ENCODE data around the gene GLT1D1. TPM values are rescaled to one million over a fixed set of nuclear protein-coding genes. Genes with fewer than 3 reads are reported as not detected.
"Not testable (repeated sequence)": the region's sequence is repeated elsewhere in the genome, so short reads cannot be mapped to it uniquely, and the experiment has no call there.

The GLT1D1 gene
- total and polyA plus RNA-seq, 2 donors (not counting 3 experiments of a cell fraction or from before 2014, with no cell fraction given): not detected

- no peaks in the 10 kb centered on the region for H3K4me1 ChIP-seq (ENCODE audit: control insufficient read depth, extremely low read depth, insufficient read depth, low read length)
- H3K4me2 ChIP-seq (ENCODE audit: insufficient read depth, low read length): no peak overlapping the region
- H3K4me3 ChIP-seq (replicated peaks in 1 of 3; ENCODE audit: insufficient read depth in 1 of 3, low read depth in 1 of 3, low read length in 3 of 3): no peak overlapping the region
- dilution Hi-C loops (cut with MboI; ENCODE audit: extremely low pct_ligation_motif_present, low sequenced_read_pairs): no loop called here
- H3K27me3 ChIP-seq (ENCODE audit: control insufficient read depth in 2 of 2, insufficient read depth in 2 of 2, low read length in 2 of 2): no peaks in the 10 kb centered on the region
- FAIRE-seq: no peak
- ChIA-PET CTCF (no interaction called here), POLR2A (no interaction called here)
- H2AFZ ChIP-seq (ENCODE audit: low read depth, low read length): no peak overlapping the region
- no peaks in the 10 kb centered on the region for H3K9me1 ChIP-seq (replicated peaks; ENCODE audit: control insufficient read depth, extremely low read depth, insufficient read depth, low read length)
- H3K79me2 ChIP-seq (ENCODE audit: control insufficient read depth, insufficient read depth, low read length): no peaks in the 10 kb centered on the region
- intact Hi-C loops (cut with micrococcal nuclease): no loop called here
- H3K27ac ChIP-seq (ENCODE audit: insufficient read depth, low read depth, low read length): no peak overlapping the region
- no peak overlapping the region for H3K9ac ChIP-seq (replicated peaks; ENCODE audit: extremely low read depth, insufficient read depth, low read length)
- no peaks in the 10 kb centered on the region for H3K36me3 ChIP-seq (ENCODE audit: control insufficient read depth in 2 of 2, extremely low read depth in 1 of 2, insufficient read depth in 2 of 2, low read length in 2 of 2)
- no peaks in the 10 kb centered on the region for H3K9me3 ChIP-seq (replicated peaks; ENCODE audit: control insufficient read depth, insufficient read depth, low read length)
- DNase-seq (ENCODE audit: low read depth, low spot score): no peak
- no TSS peak for BruUV-seq (replicated peaks)
- H4K20me1 ChIP-seq (replicated peaks; ENCODE audit: control insufficient read depth, extremely low read depth, insufficient read depth, low read length): no peaks in the 10 kb centered on the region
- TF ChIP-seq MAX (IDR thresholded peaks at IDR 0.05; ENCODE audit: insufficient read depth, insufficient read length) (no peak), JUN (IDR thresholded peaks at IDR 0.05; ENCODE audit: borderline replicate concordance, insufficient read depth, insufficient read length, low read depth) (no peak), FOS (IDR thresholded peaks at IDR 0.05; ENCODE audit: borderline replicate concordance, insufficient read depth, low read length) (no peak), CTCF (IDR thresholded peaks at IDR 0.05; ENCODE audit: extremely low read depth in 1 of 2, insufficient read depth in 1 of 2, low read depth in 1 of 2, low read length in 2 of 2) (no peak), MYC (IDR thresholded peaks at IDR 0.05; ENCODE audit: low read depth, low read length) (no peak), POLR2AphosphoS5 (IDR thresholded peaks at IDR 0.05; ENCODE audit: insufficient read depth, low read depth, low read length) (no peak), POLR2A (IDR thresholded peaks at IDR 0.05; ENCODE audit: low read depth, low read length) (no peak), EZH2 (IDR thresholded peaks at IDR 0.05; ENCODE audit: borderline replicate concordance, low read depth, low read length, severe bottlenecking) (no peak)
Observed at GRCh38 chr12:128844031-128844635, 9.1 kb upstream of the GLT1D1 start.

GRCh38 chr12:128846671-128847070, 6.6 kb upstream of the GLT1D1 start:
- H4K20me1 ChIP-seq (replicated peaks; ENCODE audit: control insufficient read depth, extremely low read depth, insufficient read depth, low read length); H3K9me3 ChIP-seq (replicated peaks; ENCODE audit: control insufficient read depth, insufficient read depth, low read length); FAIRE-seq; POLR2A ChIA-PET; H3K27ac ChIP-seq (ENCODE audit: insufficient read depth, low read depth, low read length); H2AFZ ChIP-seq (ENCODE audit: low read depth, low read length); intact Hi-C loops (cut with micrococcal nuclease); H3K27me3 ChIP-seq (ENCODE audit: control insufficient read depth in 2 of 2, insufficient read depth in 2 of 2, low read length in 2 of 2); H3K4me3 ChIP-seq (replicated peaks in 1 of 3; ENCODE audit: insufficient read depth in 1 of 3, low read depth in 1 of 3, low read length in 3 of 3); H3K4me1 ChIP-seq (ENCODE audit: control insufficient read depth, extremely low read depth, insufficient read depth, low read length); H3K36me3 ChIP-seq (ENCODE audit: control insufficient read depth in 2 of 2, extremely low read depth in 1 of 2, insufficient read depth in 2 of 2, low read length in 2 of 2); DNase-seq (ENCODE audit: low read depth, low spot score); H3K79me2 ChIP-seq (ENCODE audit: control insufficient read depth, insufficient read depth, low read length); H3K9ac ChIP-seq (replicated peaks; ENCODE audit: extremely low read depth, insufficient read depth, low read length); dilution Hi-C loops (cut with MboI; ENCODE audit: extremely low pct_ligation_motif_present, low sequenced_read_pairs); BruUV-seq (replicated peaks); H3K4me2 ChIP-seq (ENCODE audit: insufficient read depth, low read length); H3K9me1 ChIP-seq (replicated peaks; ENCODE audit: control insufficient read depth, extremely low read depth, insufficient read depth, low read length); CTCF ChIA-PET: not testable (repeated sequence)

Data from endothelial cell of umbilical vein (primary cell).